Breast epithelium (tissue), 3 donors: ENCODE measurements around the gene SLC35D2.

ENCODE experiments used
- POLR2A ChIP-seq: fragments of 450-650 bp; IDR thresholded peaks from one replicate; pipeline ENCODE4 v1.6.1; 2016; ENCODE audit warnings: antibody characterized with exemption, mild to moderate bottlenecking, moderate library complexity
- TF ChIP-seq, protein P1 (sequence below), 3 donors: fragments of 450-650 bp; IDR thresholded peaks; one replicate each; pipeline ENCODE4 v1.5.1; 2016 to 2017; ENCODE audit warnings: antibody characterized with exemption in 3 of 3, mild to moderate bottlenecking in 3 of 3, moderate library complexity in 3 of 3

DNA sequence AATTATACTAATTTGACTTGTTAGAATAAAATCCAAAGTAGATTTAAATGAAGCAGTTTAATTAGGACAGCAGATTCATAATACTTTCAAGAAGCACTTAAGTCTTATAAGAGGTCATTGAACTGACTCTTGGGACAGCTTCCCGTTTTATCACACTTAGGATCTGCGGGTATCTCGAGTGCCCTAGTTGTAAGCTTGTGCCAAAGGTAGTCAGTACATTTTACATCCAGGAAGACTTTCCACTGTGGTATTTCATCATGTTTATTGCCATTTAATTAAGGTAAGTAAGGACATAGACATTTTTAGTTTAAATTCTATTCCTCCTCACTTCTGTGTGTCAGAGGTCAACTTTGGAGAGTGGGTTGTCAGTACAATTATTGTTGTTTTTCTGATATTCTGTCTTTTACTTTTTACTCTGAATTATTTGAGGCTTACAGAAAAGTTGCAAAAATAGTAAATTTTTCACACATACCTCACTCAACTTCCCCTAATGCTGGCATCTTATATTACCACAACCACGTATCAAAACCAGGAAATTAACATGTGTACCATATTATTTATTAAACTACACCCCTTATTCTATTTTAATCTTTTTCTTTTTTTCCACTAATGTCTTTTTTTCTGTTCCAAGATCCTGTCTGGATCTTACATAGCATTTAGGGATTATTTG is 42.1 kb upstream of the SLC35D2 start:
- TF ChIP-seq POLR2A: no peak
- TF ChIP-seq, protein P1, sequence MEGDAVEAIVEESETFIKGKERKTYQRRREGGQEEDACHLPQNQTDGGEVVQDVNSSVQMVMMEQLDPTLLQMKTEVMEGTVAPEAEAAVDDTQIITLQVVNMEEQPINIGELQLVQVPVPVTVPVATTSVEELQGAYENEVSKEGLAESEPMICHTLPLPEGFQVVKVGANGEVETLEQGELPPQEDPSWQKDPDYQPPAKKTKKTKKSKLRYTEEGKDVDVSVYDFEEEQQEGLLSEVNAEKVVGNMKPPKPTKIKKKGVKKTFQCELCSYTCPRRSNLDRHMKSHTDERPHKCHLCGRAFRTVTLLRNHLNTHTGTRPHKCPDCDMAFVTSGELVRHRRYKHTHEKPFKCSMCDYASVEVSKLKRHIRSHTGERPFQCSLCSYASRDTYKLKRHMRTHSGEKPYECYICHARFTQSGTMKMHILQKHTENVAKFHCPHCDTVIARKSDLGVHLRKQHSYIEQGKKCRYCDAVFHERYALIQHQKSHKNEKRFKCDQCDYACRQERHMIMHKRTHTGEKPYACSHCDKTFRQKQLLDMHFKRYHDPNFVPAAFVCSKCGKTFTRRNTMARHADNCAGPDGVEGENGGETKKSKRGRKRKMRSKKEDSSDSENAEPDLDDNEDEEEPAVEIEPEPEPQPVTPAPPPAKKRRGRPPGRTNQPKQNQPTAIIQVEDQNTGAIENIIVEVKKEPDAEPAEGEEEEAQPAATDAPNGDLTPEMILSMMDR (IDR thresholded peaks at IDR 0.05): no peak
